ENCODE data around the gene TRMO.

The TRMO gene

DNA sequence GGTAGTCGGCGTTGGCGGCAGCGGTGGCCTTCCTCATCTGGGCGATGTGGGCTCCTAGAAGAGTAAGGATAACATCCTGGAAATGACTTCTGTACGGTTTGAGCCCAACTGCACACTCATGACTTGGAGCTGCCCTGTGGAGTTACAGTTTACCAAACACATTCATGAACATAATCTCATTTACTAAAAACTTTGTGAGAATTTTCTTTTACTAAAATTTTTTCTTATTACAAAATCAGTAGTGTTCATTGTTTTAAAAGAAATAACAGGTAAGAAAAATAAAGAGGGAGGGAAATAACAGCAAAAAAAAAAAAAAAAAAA is 63.9 kb downstream of the TRMO start:
- no peak for DNase-seq

DNA sequence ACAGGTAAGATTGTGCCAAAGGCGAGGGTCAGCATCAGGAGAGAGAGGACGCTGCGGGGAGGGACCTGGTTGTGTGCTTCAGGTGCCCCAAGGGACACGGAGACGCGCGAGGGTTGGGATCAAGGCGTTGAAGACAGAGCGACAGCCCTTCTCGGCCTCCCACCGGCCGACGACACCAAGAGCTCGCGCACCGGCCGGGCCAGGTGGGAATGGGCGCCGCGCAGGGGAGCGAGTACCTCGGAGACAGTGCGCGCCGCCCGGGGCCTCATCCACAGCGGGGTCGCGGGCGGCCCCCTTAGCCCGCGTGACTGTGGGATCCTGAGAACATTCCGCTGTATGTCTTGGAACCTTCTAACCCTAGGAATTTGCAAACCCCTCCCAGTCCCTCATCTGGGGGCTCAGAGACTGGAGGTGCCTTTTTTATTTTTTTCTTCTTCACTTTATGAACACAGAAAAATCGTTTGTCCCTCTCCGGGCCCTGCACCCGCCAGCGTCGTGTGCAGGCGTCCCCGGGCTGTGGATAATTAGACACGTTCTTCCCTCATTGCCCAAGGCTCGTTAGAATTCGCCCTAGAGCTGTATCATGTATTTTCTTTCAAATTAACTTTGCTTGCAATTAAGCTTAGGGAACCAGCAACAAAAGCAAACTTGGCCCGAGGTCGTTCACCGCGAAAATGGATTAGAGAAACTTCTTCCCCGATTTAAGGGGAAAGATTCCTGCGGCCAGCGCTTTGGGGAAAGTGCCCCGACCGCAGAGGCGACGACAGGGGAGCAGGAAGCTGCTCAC is 64.5 kb downstream of the TRMO start:
- no peak for DNase-seq

DNA sequence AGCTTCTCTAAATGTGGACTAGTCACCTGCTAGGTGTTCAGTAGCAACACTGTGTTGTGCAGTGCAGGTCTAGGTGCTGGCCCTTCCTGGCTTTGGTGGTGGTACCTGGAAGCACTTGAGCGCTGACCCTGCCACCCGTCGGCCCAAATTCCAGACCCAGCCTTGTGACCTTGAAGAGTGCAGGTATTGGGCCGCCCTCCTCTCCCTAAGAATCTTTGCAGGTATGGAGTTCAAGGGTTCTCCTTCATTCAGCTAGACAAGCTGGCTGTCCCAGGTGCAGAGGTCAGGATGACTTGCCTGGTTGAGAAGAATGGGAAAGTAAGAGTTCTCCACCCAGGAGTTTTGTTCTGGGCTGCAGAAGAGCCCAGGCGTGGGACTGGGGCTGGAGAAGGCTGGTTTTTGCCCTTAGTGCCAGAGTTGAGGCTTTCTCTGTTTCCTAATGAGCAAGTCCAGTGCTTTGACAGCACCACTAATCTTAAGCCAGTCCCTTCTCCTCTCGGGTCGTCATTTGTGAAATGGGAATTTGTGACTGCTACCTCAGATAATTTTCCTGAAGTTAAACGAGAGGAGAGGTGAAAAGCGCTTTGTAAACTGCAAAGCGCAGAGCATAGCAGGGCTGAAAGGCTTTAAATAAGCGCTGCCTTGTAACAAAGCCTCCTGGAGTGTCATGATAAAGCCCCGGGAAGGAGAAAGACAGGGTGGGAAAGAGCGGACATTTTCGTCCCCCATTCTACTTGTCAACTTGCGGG is 65.3 kb downstream of the TRMO start:
- DNase-seq = no peak

DNA sequence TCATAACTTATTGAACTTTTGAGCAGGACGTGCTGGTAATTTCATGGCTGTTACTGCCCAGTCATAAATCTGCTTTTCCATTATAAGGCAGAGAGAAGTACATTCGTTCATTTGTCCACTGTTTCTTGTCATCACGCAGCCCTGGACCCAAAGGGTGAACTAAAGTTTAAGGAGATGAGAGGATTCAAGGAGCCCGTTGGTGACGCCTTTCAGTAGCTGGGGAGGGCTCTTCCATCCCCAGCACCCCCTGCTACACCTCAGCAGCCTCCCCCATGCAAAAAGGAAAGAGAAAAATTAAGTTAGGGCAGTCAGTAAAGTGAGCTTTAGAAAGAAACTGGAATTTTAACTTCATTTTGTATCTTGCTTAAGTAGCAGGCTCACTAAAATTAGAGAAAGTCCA is 66.4 kb downstream of the TRMO start:
- DNase-seq = no peak

DNA sequence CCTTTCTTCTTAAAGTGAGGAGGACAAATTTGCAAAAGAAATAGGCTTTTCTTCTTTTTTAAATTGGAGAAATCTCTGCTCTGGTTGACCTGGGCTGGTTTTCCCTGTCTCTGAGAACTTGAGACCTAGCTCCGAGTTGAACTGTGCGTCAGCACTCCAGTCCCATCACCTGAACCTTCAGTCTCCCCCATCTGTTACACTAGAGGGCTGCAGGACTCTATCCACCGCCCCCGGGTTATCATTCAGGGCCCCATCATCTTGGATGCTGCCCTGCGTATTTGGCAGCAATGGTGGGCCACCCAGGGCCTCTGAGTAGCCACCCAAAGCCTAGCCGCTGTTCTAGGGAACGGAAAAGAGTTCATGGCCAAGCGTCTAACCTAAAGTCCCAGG is 66.8 kb downstream of the TRMO start:
- DNase-seq = no peak

DNA sequence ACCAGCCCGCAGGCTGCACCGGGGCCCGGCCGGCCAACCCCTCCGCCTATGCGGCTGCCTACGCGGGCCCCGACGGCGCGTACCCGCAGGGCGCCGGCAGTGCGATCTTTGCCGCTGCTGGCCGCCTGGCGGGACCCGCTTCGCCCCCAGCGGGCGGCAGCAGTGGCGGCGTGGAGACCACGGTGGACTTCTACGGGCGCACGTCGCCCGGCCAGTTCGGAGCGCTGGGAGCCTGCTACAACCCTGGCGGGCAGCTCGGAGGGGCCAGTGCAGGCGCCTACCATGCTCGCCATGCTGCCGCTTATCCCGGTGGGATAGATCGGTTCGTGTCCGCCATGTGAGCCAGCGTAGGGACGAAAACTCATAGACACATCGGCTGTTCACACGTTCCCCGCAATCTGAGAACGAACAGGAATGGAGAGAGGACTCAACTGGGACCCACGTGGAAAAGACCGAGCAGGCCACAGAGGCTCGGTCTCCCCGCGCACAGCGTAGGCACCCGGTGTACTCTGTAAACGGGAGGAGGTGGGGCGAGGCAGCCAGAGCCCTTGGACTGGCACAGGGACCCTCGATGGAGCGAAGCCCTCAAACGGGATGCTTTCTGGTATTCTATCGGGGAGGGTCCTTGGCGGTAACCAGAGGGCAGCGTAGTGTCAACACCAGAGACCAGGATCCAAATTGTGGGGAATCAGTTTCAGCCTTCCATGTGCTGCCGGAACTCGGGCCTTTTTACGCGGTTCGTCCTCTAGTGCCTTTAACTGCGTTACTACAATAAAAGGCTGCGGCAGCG is 67.4 kb downstream of the TRMO start:
- no peak for DNase-seq
